Upper lobe of left lung (tissue), 6 donors: ENCODE measurements around the gene CAP2. TPM values are rescaled to one million over a fixed set of nuclear protein-coding genes. Genes with fewer than 3 reads are reported as not detected.

Experiments
- ATAC-seq, 2 donors: fragments of 200-7000 bp; cut with Tn5 transposase; one replicate each; pipeline ENCODE4 v1.9.1; 2022; ENCODE audit warnings: mild to moderate bottlenecking in 2 of 2, moderate library complexity in 2 of 2; ENCODE audit not compliant: low FRiP score in 2 of 2
- DNase-seq, 2 donors: peaks; one replicate each; pipeline ENCODE4 v3.0.0-alpha.2; 2019 to 2020
- H3K27ac ChIP-seq, 4 donors: fragments of 200-600 bp; sonication (generic); one replicate each; pipeline ENCODE4 v1.5.1; 2016 to 2019
- H3K27me3 ChIP-seq, 4 donors: fragments of 200-600 bp; sonication (generic); one replicate each; pipeline ENCODE4 v1.5.1; 2017 to 2019
- H3K36me3 ChIP-seq, 4 donors: fragments of 200-600 bp; sonication (generic); one replicate each; pipeline ENCODE4 v1.5.1; 2016 to 2019
- H3K4me1 ChIP-seq, 4 donors: fragments of 200-600 bp; sonication (generic); one replicate each; pipeline ENCODE4 v1.5.1; 2018 to 2019
- H3K4me3 ChIP-seq, 4 donors: fragments of 200-600 bp; sonication (generic); one replicate each; pipeline ENCODE4 v1.5.1; 2017 to 2019; ENCODE audit warnings: mild to moderate bottlenecking in 2 of 4, moderate library complexity in 1 of 4
- H3K9me3 ChIP-seq, 4 donors: fragments of 200-600 bp; sonication (generic); one replicate each; pipeline ENCODE4 v1.5.1; 2018 to 2019
- EP300 ChIP-seq, 4 donors: sonication (generic); formaldehyde crosslinking; IDR thresholded peaks; one replicate each; pipeline ENCODE4 v1.5.1; 2017; ENCODE audit warnings: antibody characterized with exemption in 4 of 4, control low read depth in 2 of 4
- POLR2A ChIP-seq, 4 donors: fragments of 450-650 bp; IDR thresholded peaks; one replicate each; pipeline ENCODE4 v1.5.1; 2016 to 2017; ENCODE audit warnings: antibody characterized with exemption in 4 of 4, mild to moderate bottlenecking in 2 of 4
- POLR2AphosphoS5 ChIP-seq, 2 donors: sonication (generic); formaldehyde crosslinking; IDR thresholded peaks; one replicate each; pipeline ENCODE4 v1.5.1; 2017; ENCODE audit warnings: antibody characterized with exemption in 2 of 2
- WGBS, 2 donors: methylation state at CpG; one replicate each; pipeline ENCODE4 v1.1.5; 2017 to 2018; 5-methylcytosine and 5-hydroxymethylcytosine counted together
- total RNA-seq, 6 donors: library from RNA; depleted of rRNA in 4 of 6; stranded (reverse); fragments of >200 nt in 4 of 6; gene quantifications; one replicate each; pipeline versions ENCODE4 v1.1.0 to v1.2.1, GENCODE V29; 2016 to 2021
- TF ChIP-seq, protein P1 (sequence below), 6 experiments: fragments of 450-650 bp in 4 of 6; fragments of 200-600 bp in 2 of 6; sonication (generic) in 2 of 6; IDR thresholded peaks; one replicate each; pipeline ENCODE4 v1.5.1; 2016 to 2019; ENCODE audit warnings: antibody characterized with exemption in 6 of 6
- donor health status: DM: no; HTN: no; CAD: no; lungs with moderate emphysema.
- donor health status: DM: no; HTN: yes; CAD: no; lungs with severe emphysema.

The CAP2 gene
- total RNA-seq, 6 donors from 2014 or later: 0.55 to 6.5 (median 4.3) TPM

DNA sequence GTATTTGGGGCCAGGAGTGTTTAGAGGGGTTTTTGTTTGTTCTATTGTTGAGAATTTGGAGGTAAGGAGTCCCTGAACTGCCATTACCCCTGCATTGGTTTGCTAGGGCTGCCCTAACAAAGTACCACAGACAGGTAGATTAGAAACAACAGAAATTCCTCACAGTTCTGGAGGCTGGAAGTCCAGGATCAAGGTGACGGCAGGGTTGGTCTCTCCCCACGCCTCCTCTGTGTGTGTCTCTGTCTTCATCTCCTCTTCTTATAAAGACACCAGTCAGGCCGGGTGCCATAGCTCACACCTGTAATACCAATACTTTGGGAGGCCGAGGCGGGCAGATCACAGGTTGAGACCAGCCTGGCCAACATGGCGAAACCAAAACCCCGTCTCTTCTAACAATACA, 109.7 kb downstream of the CAP2 start:
- Histone ChIP-seq H3K27ac (no peak overlapping the region), H3K27me3 (no peaks in the 10 kb centered on the region), H3K36me3 (no peaks in the 10 kb centered on the region), H3K9me3 (no peaks in the 10 kb centered on the region), H3K4me3 (no peak overlapping the region), H3K4me1 (no peaks in the 10 kb centered on the region)
- TF ChIP-seq POLR2AphosphoS5 (IDR thresholded peaks at IDR 0.05): no peak
- ATAC-seq: no peak
- 96 to 100% methylated on average over 6 to 7 of the region's 7 CpGs for WGBS, 2 donors
- no peak for DNase-seq

DNA sequence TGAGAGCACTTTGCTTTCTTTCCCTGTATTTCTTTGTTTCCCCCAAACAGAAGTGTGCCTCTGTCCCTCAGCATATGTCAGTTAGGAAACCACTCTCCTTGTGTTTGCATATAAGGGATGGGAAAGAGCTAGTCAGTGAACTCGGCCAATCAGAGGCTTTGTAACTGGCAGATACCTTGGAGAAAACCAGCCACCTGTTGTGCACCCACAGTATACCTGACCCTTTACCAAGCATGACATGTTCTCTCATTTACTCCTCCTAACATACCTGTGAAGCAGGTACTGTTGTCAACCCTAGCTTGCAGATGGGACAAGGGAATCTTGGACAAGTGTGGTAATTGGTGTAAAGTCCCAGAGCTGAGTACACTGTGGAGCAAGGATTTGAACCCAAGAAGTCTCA, 110.6 kb downstream of the CAP2 start:
- no peaks in the 10 kb centered on the region for H3K36me3 ChIP-seq
- H3K27ac ChIP-seq: no peak overlapping the region
- no peak overlapping the region for H3K4me3 ChIP-seq
- DNase-seq: no peak
- H3K9me3 ChIP-seq: no peaks in the 10 kb centered on the region
- ATAC-seq: no peak
- no peak for TF ChIP-seq POLR2A (IDR thresholded peaks at IDR 0.05)
- H3K27me3 ChIP-seq: no peaks in the 10 kb centered on the region
- no peaks in the 10 kb centered on the region for H3K4me1 ChIP-seq
- WGBS, 2 donors: 80 to 94% methylated on average over 1 of the region's 1 CpG

DNA sequence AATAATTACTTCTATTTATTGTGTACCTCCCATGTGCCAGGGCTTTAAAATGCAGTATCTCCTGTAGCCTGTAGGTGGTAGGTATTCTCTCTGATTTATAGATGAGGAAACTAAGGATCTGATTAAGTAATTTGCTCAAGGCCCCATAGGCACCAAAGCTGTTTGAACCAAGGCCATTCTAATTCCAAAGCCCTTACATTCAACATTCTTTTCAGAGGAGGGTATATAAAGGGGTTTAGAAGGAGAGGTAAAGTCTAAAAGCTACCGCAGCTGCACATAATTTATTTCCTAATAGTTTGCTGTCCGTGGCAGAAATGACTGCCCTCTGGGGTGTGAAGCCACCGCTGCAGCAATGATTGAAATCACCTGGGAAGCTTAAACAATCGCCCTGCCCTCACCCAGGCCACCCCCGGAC, 111.7 kb downstream of the CAP2 start:
- WGBS, 2 donors: 82 to 91% methylated on average over 5 of the region's 5 CpGs
- Histone ChIP-seq H3K36me3 (no peaks in the 10 kb centered on the region), H3K4me3 (no peak overlapping the region), H3K27ac (no peak overlapping the region), H3K4me1 (no peaks in the 10 kb centered on the region), H3K9me3 (no peaks in the 10 kb centered on the region), H3K27me3 (no peaks in the 10 kb centered on the region)
- no peak for DNase-seq
- TF ChIP-seq, protein P1, sequence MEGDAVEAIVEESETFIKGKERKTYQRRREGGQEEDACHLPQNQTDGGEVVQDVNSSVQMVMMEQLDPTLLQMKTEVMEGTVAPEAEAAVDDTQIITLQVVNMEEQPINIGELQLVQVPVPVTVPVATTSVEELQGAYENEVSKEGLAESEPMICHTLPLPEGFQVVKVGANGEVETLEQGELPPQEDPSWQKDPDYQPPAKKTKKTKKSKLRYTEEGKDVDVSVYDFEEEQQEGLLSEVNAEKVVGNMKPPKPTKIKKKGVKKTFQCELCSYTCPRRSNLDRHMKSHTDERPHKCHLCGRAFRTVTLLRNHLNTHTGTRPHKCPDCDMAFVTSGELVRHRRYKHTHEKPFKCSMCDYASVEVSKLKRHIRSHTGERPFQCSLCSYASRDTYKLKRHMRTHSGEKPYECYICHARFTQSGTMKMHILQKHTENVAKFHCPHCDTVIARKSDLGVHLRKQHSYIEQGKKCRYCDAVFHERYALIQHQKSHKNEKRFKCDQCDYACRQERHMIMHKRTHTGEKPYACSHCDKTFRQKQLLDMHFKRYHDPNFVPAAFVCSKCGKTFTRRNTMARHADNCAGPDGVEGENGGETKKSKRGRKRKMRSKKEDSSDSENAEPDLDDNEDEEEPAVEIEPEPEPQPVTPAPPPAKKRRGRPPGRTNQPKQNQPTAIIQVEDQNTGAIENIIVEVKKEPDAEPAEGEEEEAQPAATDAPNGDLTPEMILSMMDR (IDR thresholded peaks at IDR 0.05): peak in 1 of 6 experiments; percentile 13
- no peak for TF ChIP-seq POLR2A (IDR thresholded peaks at IDR 0.05)
- TF ChIP-seq EP300 (IDR thresholded peaks at IDR 0.05): no peak
- no peak for TF ChIP-seq POLR2AphosphoS5 (IDR thresholded peaks at IDR 0.05)
- no peak for ATAC-seq

DNA sequence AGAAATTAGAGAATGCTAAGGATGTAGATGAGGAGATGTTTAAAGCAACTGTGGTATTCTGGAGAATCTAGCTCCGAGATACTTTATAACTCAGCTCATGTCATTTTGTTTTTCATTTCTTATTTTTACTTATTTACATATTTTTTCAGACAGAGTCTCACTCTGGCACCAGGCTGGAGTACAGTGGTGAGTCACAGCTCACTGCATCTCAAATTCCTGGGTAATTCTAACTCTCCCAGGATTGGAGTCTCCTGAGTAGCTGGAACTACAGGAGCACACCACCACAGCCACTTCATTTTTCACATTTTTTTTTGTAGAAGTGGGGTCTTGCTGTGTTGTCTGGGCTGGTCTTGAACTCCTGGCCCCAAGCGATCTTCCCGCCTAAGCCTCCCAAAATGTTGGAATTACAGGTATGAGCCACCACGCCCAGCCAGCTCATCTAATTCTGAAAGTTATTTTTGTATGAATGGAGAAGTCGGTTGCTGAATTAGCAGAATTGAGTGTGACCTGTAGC, 112.4 kb downstream of the CAP2 start:
- ATAC-seq (no peak), DNase-seq (no peak)
- H3K27me3 ChIP-seq: no peaks in the 10 kb centered on the region
- 93 to 97% methylated on average over 5 of the region's 5 CpGs for WGBS, 2 donors
- no peaks in the 10 kb centered on the region for H3K9me3 ChIP-seq
- TF ChIP-seq EP300 (IDR thresholded peaks at IDR 0.05): no peak
- no peak for TF ChIP-seq POLR2A (IDR thresholded peaks at IDR 0.05)
- no peak for TF ChIP-seq POLR2AphosphoS5 (IDR thresholded peaks at IDR 0.05)
- TF ChIP-seq, protein P1 (IDR thresholded peaks at IDR 0.05): no peak
- H3K27ac ChIP-seq: no peak overlapping the region
- H3K36me3 ChIP-seq: no peaks in the 10 kb centered on the region
- no peaks in the 10 kb centered on the region for H3K4me1 ChIP-seq
- H3K4me3 ChIP-seq: no peak overlapping the region

DNA sequence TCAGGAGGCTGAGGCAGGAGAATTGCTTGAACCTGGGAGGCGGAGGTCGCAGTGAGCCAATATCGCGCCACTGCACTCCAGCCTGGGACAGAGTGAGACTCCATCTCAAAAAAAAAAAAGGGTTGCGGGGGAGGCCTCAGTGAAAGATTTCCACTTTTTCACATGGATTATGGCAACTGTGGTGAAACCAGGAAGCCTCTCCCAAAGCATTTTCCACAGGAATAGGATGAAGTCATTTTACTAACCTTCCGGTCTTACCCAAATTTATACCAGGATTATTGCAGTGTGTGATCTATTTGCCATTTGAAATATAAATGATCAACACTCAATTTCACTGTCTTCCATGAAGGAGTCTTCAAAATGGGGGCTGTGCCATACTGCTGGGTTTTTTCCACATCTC, 113.1 kb downstream of the CAP2 start:
- WGBS, 2 donors: 98% methylated on average over 6 of the region's 6 CpGs
- H3K27me3 ChIP-seq: no peaks in the 10 kb centered on the region
- no peak overlapping the region for H3K4me3 ChIP-seq
- TF ChIP-seq, protein P1 (IDR thresholded peaks at IDR 0.05): no peak
- TF ChIP-seq POLR2A (IDR thresholded peaks at IDR 0.05): no peak
- TF ChIP-seq POLR2AphosphoS5 (IDR thresholded peaks at IDR 0.05): no peak
- no peak for TF ChIP-seq EP300 (IDR thresholded peaks at IDR 0.05)
- H3K9me3 ChIP-seq: no peaks in the 10 kb centered on the region
- H3K36me3 ChIP-seq: no peaks in the 10 kb centered on the region
- DNase-seq (no peak), ATAC-seq (no peak)
- H3K4me1 ChIP-seq: no peaks in the 10 kb centered on the region
- H3K27ac ChIP-seq: no peak overlapping the region

DNA sequence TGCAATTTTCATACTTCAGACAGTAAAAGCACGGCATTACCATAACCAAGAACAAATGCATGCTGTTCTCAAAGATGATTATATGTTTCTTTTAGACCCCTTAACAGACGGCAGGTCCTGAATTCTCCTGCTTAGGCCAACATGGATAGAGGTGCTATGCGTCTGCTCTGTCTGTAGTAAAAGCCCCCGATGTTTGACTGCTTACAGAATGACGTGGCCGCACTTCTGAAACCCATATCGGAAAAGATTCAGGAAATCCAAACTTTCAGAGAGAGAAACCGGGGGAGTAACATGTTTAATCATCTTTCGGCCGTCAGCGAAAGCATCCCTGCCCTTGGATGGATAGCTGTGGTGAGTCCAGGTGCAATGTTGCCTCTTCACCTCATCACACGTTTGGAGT, 113.6 kb downstream of the CAP2 start:
- H3K4me1 ChIP-seq: no peaks in the 10 kb centered on the region
- TF ChIP-seq POLR2A (IDR thresholded peaks at IDR 0.05) (no peak), POLR2AphosphoS5 (IDR thresholded peaks at IDR 0.05) (no peak), EP300 (IDR thresholded peaks at IDR 0.05) (no peak)
- TF ChIP-seq, protein P1 (IDR thresholded peaks at IDR 0.05): no peak
- DNase-seq (no peak), ATAC-seq (no peak)
- H3K27me3 ChIP-seq: no peaks in the 10 kb centered on the region
- no peaks in the 10 kb centered on the region for H3K36me3 ChIP-seq
- 89 to 93% methylated on average over 12 of the region's 12 CpGs for WGBS, 2 donors
- no peak overlapping the region for H3K27ac ChIP-seq
- H3K9me3 ChIP-seq: no peaks in the 10 kb centered on the region
- H3K4me3 ChIP-seq: no peak overlapping the region
